AG04449 (cell line): ENCODE measurements around the gene MAGED4.

Source experiments
- CTCF ChIA-PET: fragments of 350-600 bp; formaldehyde crosslinking; extraction: SDS; loops from one replicate; lab custom pipeline; 2021; ENCODE audit warnings: antibody characterized with exemption; lab: Yijun Ruan, JAX
- POLR2A ChIA-PET: fragments of 400-600, 350-600 bp; formaldehyde crosslinking; extraction: SDS; loops from one replicate; lab custom pipeline; 2020; ENCODE audit warnings: antibody characterized with exemption, inconsistent platforms; lab: Yijun Ruan, JAX
- DNase-seq: peaks from one replicate; pipeline ENCODE4 v3.0.0-alpha.2; 2010; ENCODE audit warnings: low read depth, low spot score
- H3K4me3 ChIP-seq: 2 replicates; pipeline ENCODE4 v1.5.1; 2011; ENCODE audit warnings: low read depth, mild to moderate bottlenecking, control low read depth, low read length
- CTCF ChIP-seq: IDR thresholded peaks from one replicate; pipeline ENCODE4 v1.5.1; 2011; ENCODE audit warnings: mild to moderate bottlenecking, moderate library complexity, low read length, control low read depth, inconsistent platforms; ENCODE audit not compliant: insufficient read depth; ENCODE audit errors: missing control alignments

The MAGED4 gene

GRCh38 chrX:52213276-52213675 is 28.6 kb downstream of the MAGED4 start:
- no peak for TF ChIP-seq CTCF
- DNase-seq: no peak
- CTCF ChIA-PET: no interaction called here
- POLR2A ChIA-PET: no interaction called here
- H3K4me3 ChIP-seq: no peak overlapping the region

- H3K4me3 ChIP-seq: no peak overlapping the region
- ChIA-PET POLR2A (no interaction called here), CTCF (no interaction called here)
- DNase-seq: no peak
- TF ChIP-seq CTCF: no peak
Observed at GRCh38 chrX:52216541-52216940, 31.9 kb downstream of the MAGED4 start.

GRCh38 chrX:52217494-52218160 is 32.9 kb downstream of the MAGED4 start:
- H3K4me3 ChIP-seq: no peak overlapping the region
- no peak for DNase-seq
- ChIA-PET CTCF (no interaction called here), POLR2A (no interaction called here)
- peak; percentile 13 for TF ChIP-seq CTCF

- ChIA-PET POLR2A (no interaction called here), CTCF (no interaction called here)
- no peak overlapping the region for H3K4me3 ChIP-seq
- DNase-seq: no peak
- TF ChIP-seq CTCF: no peak
Observed at GRCh38 chrX:52220936-52221335, 36.2 kb downstream of the MAGED4 start.
